ENCODE data around the gene PLEKHM1.
"Not testable (repeated sequence)": the region's sequence is repeated elsewhere in the genome, so short reads cannot be mapped to it uniquely, and the experiment has no call there.

PLEKHM1 gene

GRCh38 chr17:45490615-45491433 lies at the start of gene PLEKHM1:
Gene PLEKHM1, minus strand, starts transcription at chr17:45490721. Its CDS starts 8,237 bp downstream, at chr17:45482484.
- DNase-seq (ENCODE audit: extremely low read depth in 1 of 2, low read depth in 1 of 2): peak; percentile 78 to 80

- DNase-seq (ENCODE audit: extremely low read depth in 1 of 2, low read depth in 1 of 2): not testable (repeated sequence)
Measured at GRCh38 chr17:45538168-45538567, 47.6 kb upstream of the PLEKHM1 start.

GRCh38 chr17:45506072-45506471 lies 15.6 kb upstream of the PLEKHM1 start:
- DNase-seq (ENCODE audit: extremely low read depth in 1 of 2, low read depth in 1 of 2): not testable (repeated sequence)

GRCh38 chr17:45505183-45505582 lies 14.7 kb upstream of the PLEKHM1 start:
- DNase-seq (ENCODE audit: extremely low read depth in 1 of 2, low read depth in 1 of 2): not testable (repeated sequence)

- not testable (repeated sequence) for DNase-seq (ENCODE audit: extremely low read depth in 1 of 2, low read depth in 1 of 2)
Measured at GRCh38 chr17:45501092-45501707, 10.7 kb upstream of the PLEKHM1 start.

- not testable (repeated sequence) for DNase-seq (ENCODE audit: extremely low read depth in 1 of 2, low read depth in 1 of 2)
Measured at GRCh38 chr17:45500478-45500877, 10.0 kb upstream of the PLEKHM1 start.

- DNase-seq (ENCODE audit: extremely low read depth in 1 of 2, low read depth in 1 of 2): not testable (repeated sequence)
Measured at GRCh38 chr17:45499208-45499607, 8.7 kb upstream of the PLEKHM1 start.

- DNase-seq (ENCODE audit: extremely low read depth in 1 of 2, low read depth in 1 of 2): not testable (repeated sequence)
Measured at GRCh38 chr17:45498377-45498776, 7.9 kb upstream of the PLEKHM1 start.

GRCh38 chr17:45497449-45497848 lies 6.9 kb upstream of the PLEKHM1 start:
- not testable (repeated sequence) for DNase-seq (ENCODE audit: extremely low read depth in 1 of 2, low read depth in 1 of 2)

- DNase-seq (ENCODE audit: extremely low read depth in 1 of 2, low read depth in 1 of 2): not testable (repeated sequence)
Measured at GRCh38 chr17:45496507-45496906, 6.0 kb upstream of the PLEKHM1 start.

- not testable (repeated sequence) for DNase-seq (ENCODE audit: extremely low read depth in 1 of 2, low read depth in 1 of 2)
Measured at GRCh38 chr17:45494556-45494955, 4.0 kb upstream of the PLEKHM1 start.

GRCh38 chr17:45492156-45492555 lies 1.6 kb upstream of the PLEKHM1 start:
- not testable (repeated sequence) for DNase-seq (ENCODE audit: extremely low read depth in 1 of 2, low read depth in 1 of 2)

GRCh38 chr17:45490198-45490597 lies 323 bp downstream of the PLEKHM1 start:
- DNase-seq (ENCODE audit: extremely low read depth in 1 of 2, low read depth in 1 of 2): not testable (repeated sequence)

- not testable (repeated sequence) for DNase-seq (ENCODE audit: extremely low read depth in 1 of 2, low read depth in 1 of 2)
Measured at GRCh38 chr17:45487704-45488103, 2.8 kb downstream of the PLEKHM1 start.

GRCh38 chr17:45483591-45484216 lies 6.8 kb downstream of the PLEKHM1 start:
- DNase-seq (ENCODE audit: extremely low read depth in 1 of 2, low read depth in 1 of 2): not testable (repeated sequence)

GRCh38 chr17:45483177-45483576 lies 7.3 kb downstream of the PLEKHM1 start:
- not testable (repeated sequence) for DNase-seq (ENCODE audit: extremely low read depth in 1 of 2, low read depth in 1 of 2)

- not testable (repeated sequence) for DNase-seq (ENCODE audit: extremely low read depth in 1 of 2, low read depth in 1 of 2)
Measured at GRCh38 chr17:45482317-45482716, 8.2 kb downstream of the PLEKHM1 start.

- DNase-seq (ENCODE audit: extremely low read depth in 1 of 2, low read depth in 1 of 2): not testable (repeated sequence)
Measured at GRCh38 chr17:45475436-45475835, 15.1 kb downstream of the PLEKHM1 start.

GRCh38 chr17:45472249-45472648 lies 18.3 kb downstream of the PLEKHM1 start:
- not testable (repeated sequence) for DNase-seq (ENCODE audit: extremely low read depth in 1 of 2, low read depth in 1 of 2)

GRCh38 chr17:45469204-45469563 lies 21.3 kb downstream of the PLEKHM1 start:
- not testable (repeated sequence) for DNase-seq (ENCODE audit: extremely low read depth in 1 of 2, low read depth in 1 of 2)
